Kidney capillary endothelial cell (primary cell): ENCODE measurements around the gene TNK1.

Source experiments
- DNase-seq: peaks from one replicate; pipeline ENCODE4 v3.0.0-alpha.2; 2018; ENCODE audit warnings: low spot score

The TNK1 gene

DNA sequence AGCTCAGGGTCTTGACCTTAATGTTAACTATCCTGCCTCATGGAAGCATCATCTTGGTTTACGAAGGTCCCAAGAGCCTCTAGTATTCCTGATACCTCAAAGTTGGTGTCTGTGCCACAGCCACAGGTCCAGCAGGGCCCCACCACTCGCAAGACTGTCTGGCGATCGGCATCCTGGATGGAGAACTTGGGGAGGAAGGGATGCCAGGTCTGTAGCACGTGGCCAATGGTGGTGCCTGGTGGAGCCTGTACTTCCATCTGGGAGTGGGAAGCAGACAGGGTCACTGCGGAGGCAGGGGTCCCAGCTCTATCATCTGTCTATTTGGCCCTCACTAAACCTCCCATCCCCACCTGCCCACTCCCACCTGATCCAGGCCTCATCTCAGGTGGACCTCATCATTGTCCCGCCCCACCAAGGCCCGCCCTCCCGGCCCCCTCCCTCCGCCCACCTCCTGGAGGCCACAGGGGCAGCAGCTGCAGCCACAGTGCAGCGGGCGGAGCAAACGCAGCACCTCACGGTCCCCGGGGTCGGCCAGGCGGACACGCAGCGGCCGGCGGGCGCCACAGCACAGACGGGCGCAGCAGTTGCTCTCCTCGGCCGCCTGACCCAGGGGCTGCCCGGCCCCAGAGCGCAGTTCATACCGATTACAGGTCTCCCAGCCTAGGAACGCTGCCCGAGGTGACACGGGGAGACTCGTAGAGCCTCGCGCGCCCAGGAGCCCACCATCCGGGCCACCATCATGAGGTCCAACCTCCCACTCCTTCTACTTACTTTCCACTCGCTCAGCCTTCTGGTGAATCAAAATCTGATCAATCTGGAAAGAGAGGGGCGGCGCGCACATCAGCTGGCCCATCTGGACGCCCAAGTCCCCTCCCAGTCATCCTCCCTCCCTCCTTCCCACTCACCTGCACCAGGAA is 12.1 kb downstream of the TNK1 start:
- DNase-seq: no peak

DNA sequence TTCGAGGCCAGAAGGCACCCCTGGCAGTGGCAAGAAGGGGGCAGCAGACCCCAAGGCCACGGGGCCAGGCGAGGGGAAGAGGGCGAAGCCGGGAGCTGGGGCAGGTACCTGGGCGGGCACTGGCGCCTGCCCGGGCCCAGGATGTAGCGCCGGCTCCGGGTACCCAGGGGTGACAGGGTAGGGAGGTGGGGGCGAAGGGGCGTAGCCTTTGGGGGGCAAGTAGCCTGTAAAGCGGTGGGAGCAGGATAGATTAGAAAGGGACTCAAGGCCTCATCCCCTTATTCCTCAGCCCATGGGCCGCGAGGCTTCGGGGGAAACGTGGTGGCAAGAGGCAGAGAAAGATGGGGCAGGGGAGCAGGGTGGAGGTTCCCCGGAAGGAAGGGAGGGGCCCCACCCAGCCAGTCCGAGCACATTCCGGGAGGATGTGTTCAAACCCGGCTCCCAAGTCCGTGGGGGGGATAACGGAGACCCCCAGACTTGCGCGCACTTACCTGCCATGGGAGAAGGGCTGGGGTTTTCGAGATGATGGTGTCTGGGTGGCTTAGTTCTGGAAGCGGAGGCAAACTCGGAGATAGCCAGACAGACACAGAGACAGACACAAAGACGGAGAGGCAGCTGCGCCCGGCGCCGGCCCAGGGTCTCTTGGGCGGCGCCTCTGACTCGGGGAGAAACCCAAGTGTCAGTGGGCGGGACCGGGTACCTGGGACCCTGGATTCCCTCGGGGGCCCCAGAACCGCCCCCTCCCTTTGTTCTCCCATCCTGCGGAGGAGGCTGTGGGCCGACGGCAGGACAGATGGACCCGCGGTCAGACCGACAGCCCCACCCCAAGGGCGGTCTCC is 12.9 kb downstream of the TNK1 start:
- no peak for DNase-seq

DNA sequence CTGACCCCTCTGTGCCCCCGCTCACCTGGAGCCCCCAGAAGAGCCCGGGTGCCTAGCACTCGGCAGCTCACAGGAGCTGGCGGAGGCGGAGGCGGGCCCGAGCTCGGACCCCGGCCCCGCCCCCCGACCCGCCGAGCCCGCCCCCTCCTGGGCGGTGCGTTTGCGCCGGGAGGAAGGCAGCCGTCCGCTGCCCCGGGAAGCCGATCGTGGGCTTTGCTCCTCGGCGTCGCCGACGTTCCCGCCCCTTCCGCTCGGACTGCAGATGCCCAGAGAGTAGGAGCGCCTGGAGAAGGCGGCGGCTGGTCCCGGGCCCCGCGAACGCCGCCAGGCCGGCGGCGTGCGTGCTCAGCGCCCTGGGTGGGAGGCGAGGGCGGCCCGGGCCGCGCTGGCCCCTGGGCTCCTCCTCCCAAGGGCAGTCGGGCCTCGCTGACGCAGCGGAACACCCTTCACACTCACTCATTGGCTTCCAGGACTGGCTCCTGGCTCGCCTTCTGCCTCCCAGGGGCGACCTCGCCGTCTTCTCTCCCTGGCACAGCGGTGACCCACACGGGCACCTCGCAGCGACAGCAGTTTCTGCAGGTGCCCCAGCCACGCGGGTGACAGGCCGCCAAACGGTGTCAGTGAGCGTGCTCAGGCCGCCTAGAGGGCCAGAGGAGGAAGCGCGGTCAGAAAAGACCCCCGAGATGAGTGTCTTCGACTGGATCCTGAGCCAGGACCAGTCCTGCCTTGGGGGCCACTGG is 13.7 kb downstream of the TNK1 start, which contains the start of gene PLSCR3:
Gene PLSCR3, minus strand, starts transcription at position 74 of the 740 bp plus-strand sequence. CDS start 415 bp downstream, outside the sequence.
- DNase-seq: peak; percentile 77

DNA sequence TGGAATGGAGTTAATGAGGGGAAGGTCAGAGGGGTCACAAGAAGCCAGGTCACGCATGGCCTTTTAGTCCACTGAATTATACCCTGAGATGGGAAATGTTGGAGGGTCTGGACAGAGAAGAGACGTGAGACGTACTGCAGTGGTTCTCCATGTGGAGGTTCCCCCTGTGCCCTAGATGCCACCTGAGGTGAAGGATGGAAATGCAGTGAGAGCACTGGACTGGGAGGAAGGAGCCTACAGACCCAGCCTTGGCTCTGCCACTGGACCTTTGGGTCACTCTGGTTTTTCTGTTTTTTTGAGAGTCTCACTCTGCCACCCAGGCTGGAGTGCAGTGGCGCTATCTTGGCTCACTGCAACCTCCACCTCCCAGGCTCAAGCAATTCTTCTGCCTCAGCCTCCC is 15.3 kb downstream of the TNK1 start:
- no peak for DNase-seq

DNA sequence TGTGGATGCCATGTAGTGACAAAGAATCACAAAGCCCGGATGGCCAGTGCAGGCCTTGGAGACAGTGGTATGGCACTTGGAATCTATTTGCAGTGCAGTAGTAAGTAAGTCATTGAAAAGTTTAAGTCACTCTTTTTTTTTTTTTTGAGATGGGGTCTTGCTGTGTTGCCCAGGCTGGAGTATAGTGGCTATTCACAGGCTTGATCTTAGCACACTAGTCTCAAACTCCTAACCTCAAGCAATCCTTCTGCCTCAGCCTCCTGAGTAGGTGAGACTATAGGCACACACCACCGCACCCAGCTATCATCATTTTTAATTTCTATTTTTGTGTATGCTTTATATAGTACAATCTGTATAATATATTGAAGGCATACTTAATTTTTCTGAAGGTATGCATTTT is 17.7 kb downstream of the TNK1 start:
- DNase-seq: no peak

DNA sequence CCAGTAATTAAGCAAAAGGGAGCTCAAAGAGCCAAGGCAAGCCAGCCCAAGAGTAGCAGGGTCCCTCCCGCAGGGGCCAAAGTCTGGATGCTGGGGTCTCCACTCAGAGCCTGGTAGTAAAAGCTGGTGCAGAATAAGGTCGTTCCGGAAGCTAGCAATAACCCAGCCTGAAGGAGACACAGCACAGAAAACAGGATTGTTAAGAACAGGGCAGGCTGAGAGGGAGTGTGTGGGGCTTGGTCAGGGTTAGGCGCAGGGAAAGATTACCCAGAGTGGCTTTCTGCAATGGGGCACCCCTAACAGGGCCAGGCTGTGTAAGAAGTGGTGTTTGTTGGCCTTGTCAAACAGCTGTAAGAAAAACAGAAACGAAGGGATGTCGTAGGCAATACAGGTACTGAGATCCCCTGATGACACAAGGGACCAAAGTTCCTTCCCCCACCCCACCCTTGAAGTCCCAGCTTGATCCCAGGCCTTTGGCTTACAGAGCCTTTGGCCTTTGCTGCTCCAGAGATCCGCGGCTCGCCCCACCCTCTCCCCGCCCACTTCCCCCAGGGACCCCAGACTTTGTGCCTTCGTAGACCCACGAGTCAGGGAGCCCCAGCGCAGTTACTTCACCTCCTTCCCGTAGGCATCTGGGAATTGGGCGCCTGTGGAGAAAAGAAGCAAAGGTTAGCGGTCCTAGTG is 22.3 kb downstream of the TNK1 start:
- DNase-seq: peak; percentile 32

DNA sequence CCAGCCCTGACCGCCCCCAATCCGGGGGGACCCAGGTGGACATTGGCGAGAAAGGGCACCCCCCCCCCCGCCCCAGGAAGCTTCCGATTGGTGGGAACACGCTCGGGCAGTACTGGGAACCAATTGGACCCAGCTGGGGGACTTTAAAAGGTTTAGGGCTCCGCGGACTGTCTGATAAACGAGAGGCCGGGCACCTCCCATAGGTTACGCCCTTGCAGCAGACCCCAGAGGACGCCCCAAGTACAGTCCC is 22.8 kb downstream of the TNK1 start:
- DNase-seq: peak; percentile 48

DNA sequence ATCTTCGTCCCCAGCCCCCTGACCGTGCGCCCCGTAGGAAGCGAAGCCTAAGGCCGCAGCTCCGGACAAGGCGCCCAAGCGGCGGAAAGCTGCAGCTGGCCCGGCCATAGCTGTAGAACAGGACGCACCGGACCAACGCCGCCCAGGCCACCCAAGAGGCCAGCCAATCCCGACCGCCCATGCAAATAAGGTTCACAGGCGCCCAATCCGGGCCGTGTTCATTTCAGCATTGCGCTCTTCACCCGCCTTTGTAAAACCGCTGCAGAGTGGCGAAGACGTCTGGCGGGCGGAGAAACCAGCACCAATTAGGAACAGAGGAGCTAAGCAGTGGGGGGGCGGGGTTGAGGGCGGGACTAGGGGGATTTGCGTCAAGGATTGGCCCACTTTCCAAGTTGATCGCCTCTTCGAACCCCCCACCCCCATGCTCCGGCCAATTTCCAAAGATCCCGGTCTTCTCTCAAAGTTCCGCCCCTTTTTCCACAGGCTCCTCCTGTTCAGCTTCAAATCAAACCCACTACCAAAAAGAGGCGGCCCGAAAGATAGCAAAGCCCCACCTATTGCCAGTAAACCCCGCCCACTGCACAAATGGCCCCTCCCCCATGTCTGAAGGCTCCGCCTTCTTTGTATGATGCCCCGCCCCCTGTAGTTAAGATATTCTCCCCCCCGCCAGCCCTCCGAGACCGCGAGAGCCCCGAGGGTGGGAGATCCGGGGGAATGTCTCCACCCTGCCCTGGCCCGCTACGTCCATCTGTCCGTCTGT is 23.3 kb downstream of the TNK1 start, which contains the start of gene TMEM256:
Gene TMEM256, minus strand, starts transcription at position 121 of the 760 bp plus-strand sequence. Its CDS starts 13 bp downstream, at position 108.
- peak; percentile 99 for DNase-seq

DNA sequence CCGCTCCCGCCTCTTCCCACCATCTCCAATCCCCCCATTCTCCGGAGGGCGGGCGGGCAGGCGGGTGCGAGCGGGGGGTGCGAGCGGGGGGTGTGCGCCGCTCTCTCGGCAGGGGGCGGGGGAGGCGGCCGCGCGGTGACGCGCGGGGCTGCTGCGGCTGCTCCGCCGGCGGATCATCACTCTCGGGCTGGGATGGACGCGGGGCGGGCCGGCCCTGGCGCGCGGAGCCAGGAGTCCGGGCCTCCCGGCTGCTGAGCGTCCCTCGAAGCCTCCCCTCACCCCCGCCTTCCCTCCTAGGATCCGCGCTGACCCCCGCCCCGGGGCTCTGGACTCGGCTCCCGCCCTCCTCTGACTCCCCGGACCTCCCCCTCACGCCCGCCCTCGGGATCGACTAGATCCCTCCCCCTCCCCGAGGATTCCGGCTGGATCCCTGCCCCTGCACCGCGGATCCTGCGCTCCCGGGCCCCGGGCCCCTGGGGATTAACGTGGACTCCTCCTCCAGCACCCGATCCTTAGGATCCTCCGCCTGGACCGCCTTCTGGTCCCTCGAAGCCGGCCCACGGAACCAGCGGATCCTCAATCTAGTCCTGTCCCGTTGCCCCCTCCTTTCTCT is 24.0 kb downstream of the TNK1 start:
- DNase-seq: peak; percentile 36

DNA sequence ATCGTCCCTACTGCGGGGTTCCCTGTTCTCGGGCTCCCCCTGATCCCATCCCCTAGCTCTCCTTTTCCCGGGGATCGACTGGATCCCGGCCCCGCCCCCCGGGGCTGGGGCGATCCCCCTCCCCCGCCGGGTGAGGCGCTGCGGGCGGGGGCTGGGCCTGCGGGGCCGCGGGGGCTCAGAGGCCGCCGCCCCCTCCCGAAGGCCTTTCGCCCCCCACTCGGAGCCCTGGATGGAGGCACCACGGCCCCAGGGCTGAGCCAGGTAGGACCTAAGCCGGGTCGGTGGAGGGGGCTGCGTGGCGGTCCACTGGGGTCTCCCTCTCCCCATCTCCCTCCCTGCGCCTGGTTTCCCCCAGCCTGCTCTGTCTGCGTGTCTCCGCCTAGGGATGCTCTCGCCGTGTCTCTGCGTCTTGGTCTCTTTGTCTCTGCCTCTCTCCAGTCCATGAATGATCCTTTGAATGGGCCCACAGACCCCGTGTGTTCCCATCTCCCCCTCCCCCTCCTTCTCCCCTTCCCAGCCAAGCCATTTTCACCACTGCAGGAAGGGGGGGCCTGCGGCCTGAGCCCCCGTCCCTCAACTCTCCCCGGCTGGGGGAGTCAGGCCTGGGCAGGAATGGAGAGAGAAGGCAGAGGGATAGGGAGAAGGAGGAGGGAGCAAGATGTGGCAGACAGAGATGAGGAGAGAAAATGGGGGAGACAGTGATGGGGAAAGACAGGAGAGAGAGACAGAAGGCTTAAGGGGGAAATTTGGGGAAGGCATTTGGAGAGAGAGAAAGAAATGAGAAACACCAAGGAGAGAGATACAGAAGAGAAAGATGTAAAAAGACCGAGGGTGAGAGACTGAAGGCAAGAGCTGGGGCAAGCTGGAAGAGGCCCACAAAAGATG is 24.7 kb downstream of the TNK1 start:
- DNase-seq: no peak

DNA sequence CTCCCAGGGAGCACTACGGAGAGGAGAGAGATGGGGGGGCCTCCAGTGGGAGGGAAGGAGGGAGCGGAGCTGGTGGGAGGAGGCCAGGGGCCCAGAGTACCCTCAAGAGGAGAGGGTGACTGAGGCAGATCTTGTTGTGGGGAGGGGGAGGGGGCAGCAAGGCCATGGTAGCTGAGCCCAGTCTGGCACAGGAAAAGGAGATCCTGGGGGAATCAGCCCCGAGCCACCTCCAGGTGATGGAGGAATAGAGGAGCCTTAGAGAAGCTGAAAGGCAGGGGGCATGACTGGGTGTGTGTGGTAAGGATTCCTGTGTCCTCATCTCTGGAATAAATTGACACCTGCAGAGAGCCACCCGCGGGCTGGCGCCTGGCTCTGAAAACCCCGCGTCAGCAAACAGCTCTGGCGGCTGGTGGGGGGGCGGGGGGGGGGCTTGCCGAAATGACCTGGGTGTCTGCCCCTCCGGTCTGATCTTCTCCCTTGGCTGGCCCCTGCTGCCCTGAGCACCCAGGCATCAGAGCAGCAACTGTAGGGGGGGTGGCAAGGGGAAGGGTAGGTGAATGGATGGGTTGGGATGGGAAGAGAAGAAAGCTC is 25.4 kb downstream of the TNK1 start:
- no peak for DNase-seq

DNA sequence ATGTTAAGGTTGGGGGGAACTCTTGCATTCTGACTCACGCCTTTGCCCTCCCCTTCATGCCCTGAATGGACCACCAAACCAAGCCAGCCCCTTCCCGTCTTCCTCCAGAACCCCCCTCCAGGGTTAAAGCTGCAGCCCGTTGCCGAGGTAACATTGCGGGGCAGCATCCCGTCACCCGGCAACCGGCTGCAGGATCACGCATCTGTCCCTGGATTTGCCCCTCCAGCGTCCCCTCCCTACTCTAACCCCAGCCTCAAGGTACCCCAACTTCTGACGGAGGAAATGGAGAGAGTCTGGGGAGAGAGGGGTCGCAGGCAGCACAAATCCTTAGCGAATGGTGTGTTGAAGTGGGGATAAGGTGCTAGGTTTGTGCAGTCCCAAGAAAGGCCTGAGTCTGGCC is 26.2 kb downstream of the TNK1 start:
- DNase-seq: no peak

DNA sequence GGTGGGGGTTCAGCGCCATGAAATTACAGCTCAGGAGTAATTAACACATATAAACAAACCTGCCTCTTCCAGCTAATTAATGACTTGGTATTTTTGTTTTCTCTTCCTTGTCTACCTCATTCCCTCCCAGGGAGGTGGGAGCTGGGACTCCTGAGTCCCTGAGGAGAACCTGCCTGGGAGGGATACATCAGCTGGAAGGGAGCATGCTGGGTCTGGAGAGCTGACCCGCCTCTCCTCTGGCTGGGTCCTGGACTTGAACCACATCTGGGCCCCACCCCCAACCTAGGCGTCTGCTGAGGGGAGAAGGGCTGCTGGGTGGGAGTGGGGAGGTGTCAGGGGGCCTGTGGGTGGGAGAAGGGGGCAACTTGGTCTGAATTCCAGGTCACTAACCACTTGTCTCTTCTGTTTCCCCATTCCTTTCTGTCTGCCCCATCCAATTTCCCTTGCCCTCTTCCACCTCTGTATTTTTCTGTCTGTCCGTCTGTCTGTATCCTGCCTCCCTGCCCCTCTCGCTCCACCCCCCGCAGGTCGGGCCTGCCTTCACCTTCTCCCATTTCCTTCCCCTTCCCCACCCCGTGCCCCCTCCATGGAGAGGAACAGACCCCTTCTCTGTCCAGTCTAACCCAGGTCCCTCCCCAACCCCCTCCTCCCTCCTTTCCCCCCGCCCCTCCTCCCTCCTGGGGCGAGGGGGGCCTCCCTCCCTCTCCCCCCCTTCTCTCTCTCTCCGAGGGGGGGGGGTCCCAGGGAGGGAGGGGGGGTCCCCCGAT is 26.8 kb downstream of the TNK1 start, which contains the start of gene NLGN2:
Gene NLGN2, plus strand, starts transcription at position 361 of the 767 bp plus-strand sequence. CDS start 411 bp downstream, outside the sequence.
- DNase-seq: no peak

DNA sequence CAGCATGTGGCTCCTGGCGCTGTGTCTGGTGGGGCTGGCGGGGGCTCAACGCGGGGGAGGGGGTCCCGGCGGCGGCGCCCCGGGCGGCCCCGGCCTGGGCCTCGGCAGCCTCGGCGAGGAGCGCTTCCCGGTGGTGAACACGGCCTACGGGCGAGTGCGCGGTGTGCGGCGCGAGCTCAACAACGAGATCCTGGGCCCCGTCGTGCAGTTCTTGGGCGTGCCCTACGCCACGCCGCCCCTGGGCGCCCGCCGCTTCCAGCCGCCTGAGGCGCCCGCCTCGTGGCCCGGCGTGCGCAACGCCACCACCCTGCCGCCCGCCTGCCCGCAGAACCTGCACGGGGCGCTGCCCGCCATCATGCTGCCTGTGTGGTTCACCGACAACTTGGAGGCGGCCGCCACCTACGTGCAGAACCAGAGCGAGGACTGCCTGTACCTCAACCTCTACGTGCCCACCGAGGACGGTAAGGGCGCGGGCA is 27.4 kb downstream of the TNK1 start:
- no peak for DNase-seq

DNA sequence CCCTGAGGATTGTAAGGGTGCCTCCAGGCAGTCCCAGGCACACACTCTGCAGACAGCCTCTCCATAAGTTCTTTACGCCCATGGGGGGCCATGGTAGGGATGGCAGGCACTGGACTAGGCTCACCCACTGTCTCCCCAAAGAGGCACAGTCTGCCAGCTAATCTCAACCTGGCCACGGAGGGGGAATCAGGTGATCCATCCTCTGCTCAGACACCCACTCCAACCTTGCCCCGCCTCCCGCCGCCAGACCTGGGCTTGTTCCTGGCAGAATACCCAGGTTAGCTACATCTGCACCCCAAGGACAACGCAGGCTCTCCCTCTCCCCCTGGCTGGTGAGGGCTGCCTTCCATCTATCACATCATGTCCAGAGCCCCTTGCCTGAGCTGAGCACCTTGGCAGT is 28.0 kb downstream of the TNK1 start:
- DNase-seq: no peak

DNA sequence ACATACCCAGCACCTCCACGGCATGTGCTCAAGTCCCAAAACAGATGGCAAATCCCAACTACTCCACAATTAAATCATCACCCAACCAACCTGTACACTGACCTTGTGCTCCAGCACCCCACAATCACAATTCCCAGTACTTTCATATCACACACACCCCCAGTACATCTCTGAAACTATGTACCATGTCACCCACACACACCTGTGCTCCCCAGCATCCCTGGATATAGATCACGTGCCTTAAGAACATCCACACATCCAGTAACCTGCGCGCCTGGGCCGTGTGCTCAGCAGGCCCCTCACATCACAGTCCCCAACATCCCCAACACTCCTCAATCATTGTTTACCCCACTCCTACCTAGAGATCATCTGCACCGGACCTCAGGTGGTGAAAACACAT is 28.8 kb downstream of the TNK1 start:
- DNase-seq: no peak

DNA sequence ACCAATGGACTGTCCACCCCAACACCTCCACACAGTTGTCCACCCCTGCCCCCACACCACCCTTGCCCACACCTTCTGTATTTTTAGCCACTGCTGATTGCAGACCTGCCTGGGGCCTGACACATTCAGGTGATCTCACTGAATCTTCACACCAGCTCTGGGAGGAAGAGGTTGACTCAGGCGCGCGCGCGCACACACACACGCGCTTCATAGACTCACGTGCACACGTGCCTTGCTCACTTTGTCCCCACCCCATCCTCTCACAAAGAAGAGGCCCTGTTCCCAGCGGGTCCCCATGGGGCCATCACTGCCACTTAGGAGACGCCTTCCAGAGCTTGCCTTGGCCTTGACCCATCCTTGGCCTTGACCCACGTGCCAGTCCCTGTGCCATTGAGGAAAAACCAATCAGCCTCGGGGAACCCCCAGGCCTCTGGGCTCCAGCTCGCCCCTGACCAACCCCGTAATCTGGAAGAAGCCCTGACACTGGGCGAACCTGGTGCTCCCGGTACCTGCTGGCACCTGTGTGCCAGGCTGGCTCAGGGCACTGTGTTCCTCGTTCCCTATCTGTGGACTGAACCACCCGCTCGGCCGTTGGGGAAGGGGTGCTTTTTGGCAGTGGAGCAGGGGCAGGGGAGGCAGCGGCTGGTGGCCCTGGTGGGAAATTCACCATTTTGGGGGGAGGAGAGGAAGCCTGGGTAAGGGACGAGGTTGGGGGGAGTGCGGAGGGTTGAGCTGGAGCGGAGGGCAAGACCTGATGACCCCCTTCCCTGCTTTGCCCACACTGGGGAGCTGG is 29.9 kb downstream of the TNK1 start:
- no peak for DNase-seq
